Progenitor cell of endocrine pancreas (in vitro differentiated cells): ENCODE measurements around the gene FAM72C. TPM values are rescaled to one million over a fixed set of nuclear protein-coding genes. Genes with fewer than 3 reads are reported as not detected.
"Not testable (repeated sequence)": the region's sequence is repeated elsewhere in the genome, so short reads cannot be mapped to it uniquely, and the experiment has no call there.

ENCODE experiments used
- DNase-seq: peaks from one replicate; pipeline ENCODE4 v3.0.0; 2021; ENCODE audit warnings: low spot score; ENCODE audit not compliant: unreplicated experiment
- H3K27ac Mint-ChIP-seq: 2 replicates; pipeline ENCODE4 v1.8.0; 2021; ENCODE audit warnings: mild to moderate bottlenecking, moderate library complexity, mixed read lengths
- H3K27me3 Mint-ChIP-seq: 2 replicates; pipeline ENCODE4 v1.8.0; 2021; ENCODE audit warnings: mixed read lengths
- H3K36me3 Mint-ChIP-seq: 2 replicates; pipeline ENCODE4 v1.8.0; 2022; ENCODE audit warnings: mixed read lengths; ENCODE audit not compliant: insufficient read depth
- H3K4me1 Mint-ChIP-seq: 2 replicates; pipeline ENCODE4 v1.8.0; 2021; ENCODE audit warnings: low read depth, mixed read lengths
- H3K4me3 Mint-ChIP-seq: 2 replicates; pipeline ENCODE4 v1.8.0; 2021; ENCODE audit warnings: low read depth, mild to moderate bottlenecking, moderate library complexity, mixed read lengths
- H3K9me3 Mint-ChIP-seq: 2 replicates; pipeline ENCODE4 v1.8.0; 2021; ENCODE audit warnings: low read depth, mixed read lengths
- total RNA-seq: library from RNA; stranded (reverse); gene quantifications from 2 replicates; pipeline ENCODE4 v1.2.1, GENCODE V29; 2021

The FAM72C gene
- total RNA-seq, 1 donor from 2014 or later: 0.62 TPM

- not testable (repeated sequence) for H3K27me3 Mint-ChIP-seq, H3K4me1 Mint-ChIP-seq, H3K36me3 Mint-ChIP-seq, H3K9me3 Mint-ChIP-seq, DNase-seq, H3K27ac Mint-ChIP-seq, H3K4me3 Mint-ChIP-seq
Measured at GRCh38 chr1:143955930-143956329, 15.9 kb downstream of the FAM72C start.

DNA sequence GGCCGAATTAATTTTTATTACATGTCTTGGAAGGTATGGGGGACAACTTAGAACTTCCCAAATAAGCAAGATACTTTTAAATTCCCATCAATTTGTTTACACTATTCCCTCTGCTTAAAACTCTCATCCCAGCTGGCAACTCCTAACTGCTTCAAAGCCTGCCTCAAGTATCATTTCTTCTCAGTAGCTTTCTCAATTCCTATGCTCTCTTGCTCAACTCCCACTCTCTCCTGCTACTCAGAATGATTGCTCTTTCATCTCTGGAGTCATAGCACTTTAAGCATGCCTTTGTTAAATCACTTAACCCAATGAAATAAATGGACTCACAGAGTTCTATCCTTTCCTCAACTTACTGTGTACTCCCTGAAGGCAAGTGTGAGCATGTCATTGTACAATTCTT lies 18.9 kb downstream of the FAM72C start:
- not testable (repeated sequence) for H3K27ac Mint-ChIP-seq, H3K9me3 Mint-ChIP-seq, H3K4me1 Mint-ChIP-seq, DNase-seq, H3K27me3 Mint-ChIP-seq, H3K4me3 Mint-ChIP-seq, H3K36me3 Mint-ChIP-seq

DNA sequence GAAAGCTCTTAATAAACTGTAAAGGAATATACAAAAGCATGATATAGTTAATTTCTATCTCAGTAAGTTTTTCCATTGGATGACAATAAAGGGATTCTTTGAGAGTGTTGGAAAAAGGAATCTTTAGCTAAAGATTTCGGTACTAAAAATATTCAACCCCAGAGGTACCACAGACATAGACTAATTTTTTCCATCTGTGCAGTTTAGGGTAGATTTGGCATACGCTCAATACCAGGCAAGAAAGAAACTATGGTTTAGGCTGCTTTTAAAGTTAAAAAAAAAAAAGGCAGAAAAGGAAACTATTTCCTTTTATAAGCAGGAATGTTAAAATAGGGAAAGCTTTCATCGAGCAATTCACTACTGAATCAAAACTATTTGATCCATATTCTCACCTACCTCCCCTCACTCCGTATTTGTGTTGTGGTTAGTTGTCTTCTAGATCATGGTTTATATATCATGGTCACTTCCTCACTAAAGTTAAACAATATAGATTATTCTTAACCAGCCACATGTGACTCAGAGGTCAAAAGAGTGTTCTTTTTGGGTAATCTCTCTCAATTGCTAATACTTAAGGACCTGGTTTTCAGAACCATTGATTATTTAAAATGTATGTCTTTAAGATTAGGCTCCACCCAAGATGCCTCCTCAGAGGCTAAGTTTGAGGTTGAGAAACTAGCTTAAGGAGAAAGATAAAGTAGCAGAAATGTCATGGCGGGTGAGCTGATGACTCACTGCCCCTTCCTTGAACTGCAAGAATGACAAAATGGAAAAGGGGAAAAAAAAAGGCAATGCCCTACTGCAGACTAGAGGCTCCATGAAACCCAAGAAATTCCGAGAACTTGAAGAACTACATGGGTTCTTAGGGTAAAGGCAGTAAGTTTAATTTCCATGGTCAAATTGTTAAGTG lies 20.0 kb downstream of the FAM72C start:
- H3K4me1 Mint-ChIP-seq, H3K9me3 Mint-ChIP-seq, H3K36me3 Mint-ChIP-seq, H3K4me3 Mint-ChIP-seq, H3K27ac Mint-ChIP-seq, DNase-seq, H3K27me3 Mint-ChIP-seq: not testable (repeated sequence)

DNA sequence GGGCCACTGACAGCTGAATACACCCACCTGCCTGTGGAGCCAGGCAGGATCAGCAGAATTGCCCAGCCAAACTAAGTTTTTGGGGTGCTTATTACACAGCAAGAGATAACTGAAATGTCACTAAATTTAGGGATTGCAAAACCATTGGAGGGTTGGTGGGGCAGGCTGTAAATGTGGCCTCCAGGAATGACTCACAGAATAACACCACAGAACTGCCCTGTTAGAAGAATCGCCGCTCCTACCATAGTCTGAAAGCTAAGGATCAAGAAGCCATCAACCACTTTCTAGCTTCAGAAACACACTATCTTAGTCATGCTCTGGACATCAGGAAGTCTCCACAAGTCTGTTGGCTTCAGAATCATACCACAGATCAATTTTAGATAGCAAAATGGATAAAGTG lies 24.0 kb downstream of the FAM72C start:
- not testable (repeated sequence) for H3K27ac Mint-ChIP-seq, H3K36me3 Mint-ChIP-seq, DNase-seq

DNA sequence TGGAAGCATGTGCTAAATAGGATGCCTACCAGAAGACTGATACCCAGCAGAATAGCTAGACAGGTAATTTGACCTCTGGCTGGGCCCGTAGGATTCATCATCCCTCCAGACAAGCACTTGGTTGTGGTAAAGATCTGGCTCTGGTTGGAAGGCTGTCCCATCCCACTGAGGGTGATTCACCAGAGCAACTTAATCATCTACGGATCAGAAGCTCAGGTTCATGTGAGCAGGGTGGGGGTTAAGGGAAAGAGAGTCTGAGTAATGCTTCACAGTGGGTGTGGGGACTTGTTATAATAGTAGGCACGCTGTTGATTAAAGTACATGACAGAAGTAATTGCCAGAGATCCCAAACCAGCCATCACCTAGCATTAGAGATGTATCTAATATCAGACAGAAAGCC lies 26.5 kb downstream of the FAM72C start:
- not testable (repeated sequence) for DNase-seq, H3K4me3 Mint-ChIP-seq, H3K27me3 Mint-ChIP-seq, H3K27ac Mint-ChIP-seq, H3K9me3 Mint-ChIP-seq, H3K4me1 Mint-ChIP-seq, H3K36me3 Mint-ChIP-seq

More for the DNA sequence above, 24.0 kb downstream of the FAM72C start:
- not testable (repeated sequence) for H3K9me3 Mint-ChIP-seq, H3K27me3 Mint-ChIP-seq, H3K4me3 Mint-ChIP-seq, H3K4me1 Mint-ChIP-seq

DNA sequence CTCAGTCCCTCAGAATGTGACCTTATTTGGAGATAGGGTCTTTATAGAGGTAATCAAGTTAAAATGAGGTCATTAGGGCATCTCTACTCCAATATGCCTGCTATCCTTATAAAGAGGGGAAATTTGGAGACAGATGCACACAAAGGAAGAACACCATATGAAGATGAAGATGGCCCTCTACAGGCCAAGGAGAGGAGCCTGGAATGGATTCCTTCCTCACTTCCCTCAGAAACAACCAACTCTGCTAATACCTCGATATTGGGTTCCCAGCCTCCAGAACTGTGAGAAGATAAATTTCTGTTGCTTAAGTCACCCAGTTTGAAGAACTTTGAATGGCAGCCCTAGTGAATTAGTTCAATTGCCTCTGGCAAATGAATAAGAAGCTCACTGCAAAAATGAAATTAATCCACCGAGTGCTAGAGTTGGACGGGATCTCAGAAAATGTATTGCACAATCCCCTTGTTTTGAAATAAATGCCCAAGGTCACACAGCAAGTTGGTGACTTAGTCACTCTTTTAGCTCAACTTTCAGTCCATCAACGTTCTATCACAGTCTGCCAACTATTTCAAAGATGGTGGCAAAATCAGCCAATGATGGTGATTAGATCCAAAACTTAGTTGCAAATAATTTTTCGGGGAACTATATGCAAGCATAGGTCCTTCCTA lies 27.1 kb downstream of the FAM72C start:
- H3K27ac Mint-ChIP-seq, H3K36me3 Mint-ChIP-seq, H3K27me3 Mint-ChIP-seq, H3K4me3 Mint-ChIP-seq, DNase-seq, H3K4me1 Mint-ChIP-seq, H3K9me3 Mint-ChIP-seq: not testable (repeated sequence)

DNA sequence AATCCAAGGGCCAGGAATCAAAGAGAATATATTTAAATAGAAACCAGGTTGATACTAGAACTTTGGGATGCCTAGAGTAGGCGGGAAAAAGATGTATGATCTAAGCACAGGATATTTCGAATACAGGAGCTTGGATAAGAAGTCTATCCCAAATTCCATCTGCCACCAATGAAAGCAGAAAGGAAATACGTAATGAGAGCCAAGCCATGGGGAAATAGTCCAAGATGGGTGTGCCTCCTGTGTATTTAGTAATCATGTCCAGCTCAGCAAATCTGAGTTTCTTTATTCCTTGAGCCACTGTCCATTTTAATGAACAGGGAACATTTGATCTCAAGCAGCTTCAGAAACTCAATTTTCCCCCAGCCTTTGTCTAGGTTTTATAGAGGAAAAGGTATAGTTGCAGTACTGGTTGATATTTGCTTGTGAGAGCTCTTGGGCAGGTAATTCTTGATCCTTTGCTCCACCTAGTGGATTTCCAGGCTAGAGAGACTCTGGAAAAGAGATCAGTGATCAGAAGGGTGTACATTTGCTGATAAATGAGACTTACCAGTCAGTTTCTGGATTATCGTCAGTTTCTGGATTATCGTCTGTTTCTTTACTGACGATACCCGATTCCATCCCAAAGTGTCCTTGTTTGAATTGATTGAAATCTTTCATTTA lies 28.3 kb downstream of the FAM72C start:
- H3K36me3 Mint-ChIP-seq, DNase-seq, H3K4me1 Mint-ChIP-seq, H3K9me3 Mint-ChIP-seq, H3K27ac Mint-ChIP-seq, H3K27me3 Mint-ChIP-seq, H3K4me3 Mint-ChIP-seq: not testable (repeated sequence)

DNA sequence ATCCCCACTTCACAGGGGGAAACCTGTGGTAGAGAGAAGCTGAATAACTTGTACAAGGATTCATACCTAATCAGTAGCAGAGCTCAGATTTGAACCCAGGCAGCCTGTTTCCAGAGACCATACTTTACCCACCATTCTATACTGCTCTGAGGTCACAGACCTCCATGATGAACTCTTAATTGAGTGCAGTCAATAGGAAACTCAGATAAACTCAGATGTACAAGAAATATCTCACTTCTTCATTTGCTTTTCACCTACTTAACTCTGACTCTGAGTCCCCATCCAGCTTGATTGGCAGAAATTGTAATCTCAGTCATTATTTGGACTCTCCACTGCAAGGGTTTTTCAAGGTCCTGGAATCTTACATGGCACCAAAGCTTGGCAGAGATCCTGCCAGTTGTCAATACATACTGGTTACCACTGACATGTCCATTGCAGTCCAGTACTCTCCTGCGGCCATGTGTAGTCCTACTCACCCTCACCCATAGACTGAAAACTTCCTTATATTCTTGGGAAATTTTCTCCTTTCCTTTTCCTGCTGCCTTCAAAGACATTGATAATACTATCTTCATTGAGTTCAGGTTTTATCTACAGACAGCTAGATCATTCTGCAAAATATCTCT lies 29.4 kb downstream of the FAM72C start:
- not testable (repeated sequence) for H3K4me3 Mint-ChIP-seq, H3K36me3 Mint-ChIP-seq, H3K27me3 Mint-ChIP-seq, H3K27ac Mint-ChIP-seq, DNase-seq, H3K4me1 Mint-ChIP-seq, H3K9me3 Mint-ChIP-seq

GRCh38 chr1:143939666-143940065 lies 32.1 kb downstream of the FAM72C start:
- not testable (repeated sequence) for H3K4me1 Mint-ChIP-seq, H3K9me3 Mint-ChIP-seq, H3K36me3 Mint-ChIP-seq, H3K4me3 Mint-ChIP-seq, H3K27ac Mint-ChIP-seq, DNase-seq, H3K27me3 Mint-ChIP-seq

- not testable (repeated sequence) for H3K36me3 Mint-ChIP-seq, H3K4me1 Mint-ChIP-seq, H3K27me3 Mint-ChIP-seq, H3K4me3 Mint-ChIP-seq, H3K9me3 Mint-ChIP-seq, H3K27ac Mint-ChIP-seq, DNase-seq
Measured at GRCh38 chr1:143938922-143939321, 32.9 kb downstream of the FAM72C start.
